Measurements from ENCODE around the gene CLEC2B. TPM values are rescaled to one million over a fixed set of nuclear protein-coding genes. Genes with fewer than 3 reads are reported as not detected.

The CLEC2B gene
- total RNA-seq, 1 experiment from 2014 or later, result not detected

GRCh38 chr12:9831720-9832119 is 37.4 kb downstream of the CLEC2B start:
- H3K9me2 ChIP-seq (replicated peaks; ENCODE audit: low read length), result no peaks in the 10 kb centered on the region
- H3K4me2 ChIP-seq (ENCODE audit: low read length), result no peak overlapping the region
- no peak for ATAC-seq
- CTCF ChIA-PET, result no interaction called here
- H3F3A ChIP-seq (ENCODE audit: low read length, unreplicated experiment), result no peaks in the 10 kb centered on the region
- intact Hi-C loops (cut with micrococcal nuclease), result no loop called here
- H4K20me1 ChIP-seq (ENCODE audit: low read length), result no peaks in the 10 kb centered on the region
- H3K9me3 ChIP-seq (ENCODE audit: low read length), result no peaks in the 10 kb centered on the region
- TF ChIP-seq EZH2phosphoT487 (IDR thresholded peaks at IDR 0.05; ENCODE audit: borderline replicate concordance, low read length) (no peak), EZH2 (IDR thresholded peaks at IDR 0.05; ENCODE audit: low read length, unreplicated experiment) (no peak), CTCF (conservative IDR thresholded peaks at IDR 0.05; ENCODE audit: low read depth, low read length) (no peak)
- H3K27ac ChIP-seq (ENCODE audit: low read length), result no peak overlapping the region
- H2AFZ ChIP-seq (ENCODE audit: low read length), result no peak overlapping the region
- no peak overlapping the region for H3K9ac ChIP-seq (ENCODE audit: low read length)
- no peak for DNase-seq
- no TSS peak for BruUV-seq (replicated peaks)
- peaks cover 21% of the 10 kb centered on the region for H3K27me3 ChIP-seq (ENCODE audit: low read length)
- H3K4me1 ChIP-seq (ENCODE audit: insufficient read depth, low read length), result no peaks in the 10 kb centered on the region
- H3K36me3 ChIP-seq (ENCODE audit: low read depth, low read length), result no peaks in the 10 kb centered on the region
- H3K4me3 ChIP-seq (ENCODE audit: low read length), result no peak overlapping the region
- no peaks in the 10 kb centered on the region for H3K79me2 ChIP-seq (ENCODE audit: low read length)
- POLR2A ChIA-PET (ENCODE audit: unreplicated experiment), result no interaction called here

GRCh38 chr12:9829982-9830381 is 39.2 kb downstream of the CLEC2B start:
- H3K9me3 ChIP-seq (ENCODE audit: low read length), result no peaks in the 10 kb centered on the region
- no peak overlapping the region for H3K27ac ChIP-seq (ENCODE audit: low read length)
- peaks cover 21% of the 10 kb centered on the region for H3K27me3 ChIP-seq (ENCODE audit: low read length)
- CTCF ChIA-PET, result no interaction called here
- H3K4me3 ChIP-seq (ENCODE audit: low read length), result no peak overlapping the region
- POLR2A ChIA-PET (ENCODE audit: unreplicated experiment), result no interaction called here
- no peaks in the 10 kb centered on the region for H3F3A ChIP-seq (ENCODE audit: low read length, unreplicated experiment)
- TF ChIP-seq EZH2phosphoT487 (IDR thresholded peaks at IDR 0.05; ENCODE audit: borderline replicate concordance, low read length) (no peak), CTCF (conservative IDR thresholded peaks at IDR 0.05; ENCODE audit: low read depth, low read length) (no peak), EZH2 (IDR thresholded peaks at IDR 0.05; ENCODE audit: low read length, unreplicated experiment) (no peak)
- no peaks in the 10 kb centered on the region for H3K79me2 ChIP-seq (ENCODE audit: low read length)
- no peaks in the 10 kb centered on the region for H3K9me2 ChIP-seq (replicated peaks; ENCODE audit: low read length)
- intact Hi-C loops (cut with micrococcal nuclease), result no loop called here
- ATAC-seq (no peak), DNase-seq (no peak)
- H4K20me1 ChIP-seq (ENCODE audit: low read length), result no peaks in the 10 kb centered on the region
- no TSS peak for BruUV-seq (replicated peaks)
- H3K4me1 ChIP-seq (ENCODE audit: insufficient read depth, low read length), result no peaks in the 10 kb centered on the region
- H3K4me2 ChIP-seq (ENCODE audit: low read length), result no peak overlapping the region
- no peaks in the 10 kb centered on the region for H3K36me3 ChIP-seq (ENCODE audit: low read depth, low read length)
- no peak overlapping the region for H3K9ac ChIP-seq (ENCODE audit: low read length)
- no peak overlapping the region for H2AFZ ChIP-seq (ENCODE audit: low read length)

- H3K9ac ChIP-seq (ENCODE audit: low read length), result no peak overlapping the region
- POLR2A ChIA-PET (ENCODE audit: unreplicated experiment), result no interaction called here
- no peaks in the 10 kb centered on the region for H3K9me3 ChIP-seq (ENCODE audit: low read length)
- H3K79me2 ChIP-seq (ENCODE audit: low read length), result no peaks in the 10 kb centered on the region
- H3K4me1 ChIP-seq (ENCODE audit: insufficient read depth, low read length), result no peaks in the 10 kb centered on the region
- no peaks in the 10 kb centered on the region for H4K20me1 ChIP-seq (ENCODE audit: low read length)
- H2AFZ ChIP-seq (ENCODE audit: low read length), result no peak overlapping the region
- TF ChIP-seq CTCF (conservative IDR thresholded peaks at IDR 0.05; ENCODE audit: low read depth, low read length) (no peak), EZH2 (IDR thresholded peaks at IDR 0.05; ENCODE audit: low read length, unreplicated experiment) (no peak), EZH2phosphoT487 (IDR thresholded peaks at IDR 0.05; ENCODE audit: borderline replicate concordance, low read length) (no peak)
- no peak overlapping the region for H3K4me2 ChIP-seq (ENCODE audit: low read length)
- no peaks in the 10 kb centered on the region for H3K36me3 ChIP-seq (ENCODE audit: low read depth, low read length)
- DNase-seq (no peak), ATAC-seq (no peak)
- no peak overlapping the region for H3K4me3 ChIP-seq (ENCODE audit: low read length)
- H3K27me3 ChIP-seq (ENCODE audit: low read length), result peaks cover 21% of the 10 kb centered on the region
- BruUV-seq (replicated peaks), result no TSS peak
- CTCF ChIA-PET, result no interaction called here
- no peaks in the 10 kb centered on the region for H3F3A ChIP-seq (ENCODE audit: low read length, unreplicated experiment)
- H3K27ac ChIP-seq (ENCODE audit: low read length), result no peak overlapping the region
- no peaks in the 10 kb centered on the region for H3K9me2 ChIP-seq (replicated peaks; ENCODE audit: low read length)
- intact Hi-C loops (cut with micrococcal nuclease), result no loop called here
These were observed 39.7 kb downstream of the CLEC2B start for GRCh38 chr12:9829483-9829882.
